Measurements from ENCODE around the gene C10orf105. TPM values are rescaled to one million over a fixed set of nuclear protein-coding genes. Genes with fewer than 3 reads are reported as not detected.

The C10orf105 gene
- total and polyA plus RNA-seq, 2 of the 13 experiments (the other 11 are each of a cell fraction or from before 2014, with no cell fraction given) = not detected

GRCh38 chr10:71687077-71687476, 32.5 kb downstream of the C10orf105 start:
- POLR2A ChIA-PET = no interaction called here
- Histone ChIP-seq H3K9me3 (ENCODE audit: low read length) (no peaks in the 10 kb centered on the region), H2AFZ (ENCODE audit: low read length) (no peak overlapping the region), H3K4me1 (ENCODE audit: insufficient read depth, low read length) (no peaks in the 10 kb centered on the region), H4K20me1 (ENCODE audit: insufficient read depth, low read length) (no peaks in the 10 kb centered on the region), H3K9ac (ENCODE audit: insufficient read depth, low read depth, low read length) (no peak overlapping the region), H3K4me3 (replicated peaks in 1 of 3; ENCODE audit: insufficient read depth in 1 of 3, low read depth in 2 of 3, low read length in 3 of 3) (no peak overlapping the region), H3K79me2 (ENCODE audit: insufficient read depth, low read length) (no peaks in the 10 kb centered on the region), H3K36me3 (replicated peaks in 1 of 2; ENCODE audit: control insufficient read depth in 1 of 2, insufficient read depth in 2 of 2, low read length in 2 of 2) (no peaks in the 10 kb centered on the region), H3K27ac (ENCODE audit: extremely low read length, insufficient read depth, low read length) (no peak overlapping the region), H3K4me2 (ENCODE audit: low read depth, low read length) (no peak overlapping the region), H3K27me3 (ENCODE audit: control insufficient read depth in 1 of 2, insufficient read depth in 2 of 2, low read length in 2 of 2) (peaks cover 4 to 13% of the 10 kb centered on the region in 2 experiments; a peak in 3 of 5 replicates)
- in situ Hi-C loops (cut with HindIII; ENCODE audit: extremely low pct_ligation_motif_present, low pct_unique_long_range_greater_than_20kb) = no loop called here
- FAIRE-seq (no peak), DNase-seq (ENCODE audit: low spot score) (no peak), ATAC-seq (no peak)
- intact Hi-C loops (cut with micrococcal nuclease; ENCODE audit: unreplicated experiment) = no loop called here
- CTCF ChIA-PET (ENCODE audit: low intra/inter-chr PET ratio, low total read pairs) = no interaction called here
- BruUV-seq (replicated peaks) = no TSS peak
- no CpG with 5 or more reads among the region's 5 CpGs for WGBS (ENCODE audit: low lambda C conversion rate)
- TF ChIP-seq PAXIP1 (CRISPR knock-in tag; conservative IDR thresholded peaks at IDR 0.05) = no peak
- no peak for TF ChIP-seq HNRNPLL (IDR thresholded peaks at IDR 0.05; ENCODE audit: low read depth, low read length, poor library complexity, severe bottlenecking)
- no peak for TF ChIP-seq NFIC (IDR thresholded peaks at IDR 0.05; ENCODE audit: low read length)
- TF ChIP-seq, protein P1, sequence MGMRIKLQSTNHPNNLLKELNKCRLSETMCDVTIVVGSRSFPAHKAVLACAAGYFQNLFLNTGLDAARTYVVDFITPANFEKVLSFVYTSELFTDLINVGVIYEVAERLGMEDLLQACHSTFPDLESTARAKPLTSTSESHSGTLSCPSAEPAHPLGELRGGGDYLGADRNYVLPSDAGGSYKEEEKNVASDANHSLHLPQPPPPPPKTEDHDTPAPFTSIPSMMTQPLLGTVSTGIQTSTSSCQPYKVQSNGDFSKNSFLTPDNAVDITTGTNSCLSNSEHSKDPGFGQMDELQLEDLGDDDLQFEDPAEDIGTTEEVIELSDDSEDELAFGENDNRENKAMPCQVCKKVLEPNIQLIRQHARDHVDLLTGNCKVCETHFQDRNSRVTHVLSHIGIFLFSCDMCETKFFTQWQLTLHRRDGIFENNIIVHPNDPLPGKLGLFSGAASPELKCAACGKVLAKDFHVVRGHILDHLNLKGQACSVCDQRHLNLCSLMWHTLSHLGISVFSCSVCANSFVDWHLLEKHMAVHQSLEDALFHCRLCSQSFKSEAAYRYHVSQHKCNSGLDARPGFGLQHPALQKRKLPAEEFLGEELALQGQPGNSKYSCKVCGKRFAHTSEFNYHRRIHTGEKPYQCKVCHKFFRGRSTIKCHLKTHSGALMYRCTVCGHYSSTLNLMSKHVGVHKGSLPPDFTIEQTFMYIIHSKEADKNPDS (CRISPR knock-in tag; IDR thresholded peaks at IDR 0.05) = no peak
- TF ChIP-seq ZNF512 (CRISPR knock-in tag; IDR thresholded peaks at IDR 0.05) = no peak
- TF ChIP-seq ZNF274 (CRISPR knock-in tag; IDR thresholded peaks at IDR 0.05) = no peak
- no peak for TF ChIP-seq TERF1 (CRISPR knock-in tag; IDR thresholded peaks at IDR 0.05)
- no peak for TF ChIP-seq BATF2 (CRISPR knock-in tag; IDR thresholded peaks at IDR 0.05)
- no peak for TF ChIP-seq MAFK (conservative IDR thresholded peaks at IDR 0.05 in 1 of 2, IDR thresholded peaks at IDR 0.05 in 1 of 2; ENCODE audit: low read length in 2 of 2)
- no peak for TF ChIP-seq HNF4G (IDR thresholded peaks at IDR 0.05; ENCODE audit: borderline replicate concordance, low read depth, low read length)
- TF ChIP-seq HNF4G (CRISPR knock-in tag; IDR thresholded peaks at IDR 0.05; ENCODE audit: borderline replicate concordance, low read depth) = no peak
- TF ChIP-seq MAFF (IDR thresholded peaks at IDR 0.05; ENCODE audit: low read depth, low read length) = no peak
- no peak for TF ChIP-seq ISL2 (CRISPR knock-in tag; IDR thresholded peaks at IDR 0.05)
- TF ChIP-seq SP2 (CRISPR knock-in tag; IDR thresholded peaks at IDR 0.05) = no peak
- no peak for TF ChIP-seq KMT2A (CRISPR knock-in tag; IDR thresholded peaks at IDR 0.05)
- TF ChIP-seq ZNF709 (CRISPR knock-in tag; IDR thresholded peaks at IDR 0.05) = no peak
